NK-92 (cell line): ENCODE results near the gene OR9A2.
"Not testable (repeated sequence)": the region's sequence is repeated elsewhere in the genome, so short reads cannot be mapped to it uniquely, and the experiment has no call there.

Experiments used
- DNase-seq: peaks from one replicate; lab custom pipeline; 2025; ENCODE audit not compliant: unreplicated experiment; lab: John Stamatoyannopoulos, UW

OR9A2 gene

GRCh38 chr7:142978402-142978801 lies 48.5 kb downstream of the OR9A2 start:
- not testable (repeated sequence) for DNase-seq
